GM18861 (cell line): Measurements from ENCODE around the gene ZFHX3.
A peak's percentile ranks its signal among the peaks of the same experiment; 100 is the strongest.

Source experiments
- ATAC-seq: cut with Tn5 transposase; IDR thresholded peaks from one replicate; pipeline ENCODE4 v1.9.1; 2021; ENCODE audit not compliant: unreplicated experiment

ZFHX3 gene

GRCh38 chr16:72936408-72936807 lies 111.5 kb downstream of the ZFHX3 start:
- no peak for ATAC-seq

DNA sequence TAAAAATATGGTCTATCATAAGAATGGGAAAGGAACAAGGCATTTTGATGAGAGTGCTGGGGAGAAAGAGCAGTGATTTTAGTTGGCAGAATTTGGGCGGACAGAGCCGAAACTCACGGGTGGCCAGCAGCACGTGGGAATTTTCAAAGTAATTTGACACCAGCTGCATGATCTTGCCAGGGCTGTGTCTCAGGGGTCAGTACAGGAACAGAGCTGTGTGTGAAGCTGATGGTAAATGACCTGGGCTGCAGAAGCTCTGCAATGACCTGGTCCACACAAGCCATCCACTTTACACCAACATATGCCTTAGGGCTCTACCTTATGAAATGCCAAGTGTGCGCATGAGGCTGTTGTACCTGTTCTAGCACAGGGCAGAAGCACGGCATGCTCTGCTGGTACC lies 112.0 kb downstream of the ZFHX3 start:
- no peak for ATAC-seq

GRCh38 chr16:72934636-72935403 lies 113.1 kb downstream of the ZFHX3 start:
- no peak for ATAC-seq

DNA sequence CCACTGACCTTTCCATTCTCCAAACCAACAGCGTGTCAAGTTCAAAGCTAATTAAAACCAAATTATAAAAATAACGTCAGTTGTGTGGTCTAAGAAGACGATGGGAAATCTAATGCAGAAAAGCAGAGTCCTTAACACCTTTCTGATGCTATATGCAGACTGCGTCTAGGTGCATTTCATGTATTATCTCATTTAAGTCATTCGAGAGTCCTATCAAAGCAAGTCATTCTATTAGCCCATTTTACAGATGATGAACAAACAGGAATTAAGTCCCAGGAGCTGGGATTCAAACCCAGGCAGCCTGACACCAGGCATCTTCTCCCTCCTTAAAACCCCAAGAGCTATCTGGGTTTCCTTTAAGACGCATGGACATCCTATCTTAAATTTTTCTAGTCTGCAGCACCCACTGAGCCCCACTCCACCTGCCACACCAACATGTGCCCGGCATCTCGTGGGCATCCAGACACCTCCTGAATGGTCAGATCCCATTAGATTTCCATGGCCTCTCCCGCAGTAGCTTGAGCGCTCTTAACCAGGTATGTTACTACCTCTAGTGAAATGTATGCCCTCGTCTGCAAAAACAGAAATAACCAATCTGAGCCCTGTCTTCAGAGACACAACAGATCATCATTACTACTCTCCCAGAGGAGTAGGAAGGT lies 115.1 kb downstream of the ZFHX3 start:
- ATAC-seq, result no peak

DNA sequence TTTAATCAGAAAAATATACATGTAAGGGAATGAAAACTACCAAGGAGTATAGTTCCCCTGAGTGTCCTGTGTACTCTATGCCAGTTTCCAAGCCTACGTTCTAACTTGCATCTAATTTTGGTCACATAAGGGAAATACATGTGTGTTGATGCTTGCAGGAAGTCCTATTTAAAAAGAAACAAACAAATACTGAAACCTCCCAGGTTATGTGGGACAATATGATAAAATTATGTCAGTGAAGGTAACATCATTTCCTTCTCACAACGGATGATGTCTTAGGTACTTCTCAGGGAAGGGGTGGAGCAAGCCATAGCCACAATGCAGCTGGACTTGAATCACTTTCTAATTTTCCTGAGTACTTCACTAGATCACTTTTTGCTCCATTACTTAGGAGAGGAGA lies 115.9 kb downstream of the ZFHX3 start:
- ATAC-seq, result peak; percentile 47

DNA sequence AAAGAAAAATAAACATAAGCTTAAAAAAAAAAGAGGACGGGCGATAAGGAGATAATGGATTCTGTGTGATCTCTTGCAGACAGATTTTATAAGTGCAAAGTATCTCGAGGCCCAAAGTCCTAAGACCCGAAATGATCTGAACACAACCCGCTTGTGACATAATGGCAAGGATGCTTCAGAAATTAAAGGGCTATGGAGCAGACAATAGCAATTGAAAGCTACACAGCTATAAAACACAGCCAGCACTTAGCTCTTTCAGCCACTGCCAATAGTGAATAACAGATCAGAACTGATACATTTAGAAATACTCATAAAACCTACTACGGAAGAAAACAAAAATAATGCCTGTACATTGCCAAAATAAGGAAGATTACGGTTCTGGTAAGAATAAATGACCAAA lies 117.5 kb downstream of the ZFHX3 start:
- ATAC-seq, result no peak

GRCh38 chr16:72928090-72928981 lies 119.6 kb downstream of the ZFHX3 start:
- no peak for ATAC-seq

DNA sequence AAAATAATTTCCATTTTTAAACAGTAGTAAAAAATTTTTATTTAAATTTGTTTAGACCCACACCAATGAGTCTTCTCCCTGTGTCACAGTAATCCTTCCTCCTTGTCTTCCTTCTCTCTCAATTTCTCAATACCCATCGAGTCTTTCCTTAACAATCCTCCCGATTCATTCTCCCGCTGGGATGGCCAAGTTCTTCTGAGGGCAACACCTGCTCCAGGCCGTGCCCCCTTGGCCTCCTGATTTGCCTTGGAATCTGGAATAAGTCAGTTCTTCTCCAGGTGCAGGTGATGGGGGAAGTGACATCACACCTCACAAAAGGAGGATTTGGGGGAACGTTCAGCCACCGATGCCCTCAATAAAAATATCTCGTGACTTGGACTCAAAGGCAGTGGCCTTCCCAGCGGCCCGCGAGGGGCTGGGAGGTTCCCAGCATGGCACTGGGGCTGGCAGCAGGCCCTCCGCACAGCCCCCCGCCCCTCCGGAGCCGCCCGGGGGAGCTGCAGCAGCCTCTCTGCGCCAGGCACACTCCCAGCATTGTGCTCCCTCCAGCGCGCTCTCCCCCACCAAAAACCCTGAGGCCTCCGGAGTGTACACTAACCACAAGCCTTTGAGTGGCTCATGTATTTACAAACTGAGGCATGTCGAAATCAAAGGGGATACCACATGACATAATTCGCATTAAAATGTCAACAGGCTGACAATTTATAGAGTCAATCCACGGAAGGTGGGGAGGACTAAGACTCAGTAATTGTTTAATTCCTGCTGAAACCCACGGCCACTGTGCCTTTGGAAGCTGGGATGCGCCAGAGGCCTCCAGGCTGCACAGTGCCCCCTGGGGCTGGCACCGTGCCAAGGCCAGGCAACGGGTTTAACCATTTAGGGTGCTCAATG lies 120.5 kb downstream of the ZFHX3 start:
- no peak for ATAC-seq

GRCh38 chr16:72926177-72927070 lies 121.5 kb downstream of the ZFHX3 start:
- no peak for ATAC-seq

GRCh38 chr16:72925631-72925979 lies 122.3 kb downstream of the ZFHX3 start:
- no peak for ATAC-seq

- ATAC-seq, result no peak
These were observed 122.8 kb downstream of the ZFHX3 start for GRCh38 chr16:72924927-72925630.

- no peak for ATAC-seq
These were observed 123.4 kb downstream of the ZFHX3 start for GRCh38 chr16:72924537-72924926.

GRCh38 chr16:72923757-72924156 lies 124.2 kb downstream of the ZFHX3 start:
- ATAC-seq, result no peak

DNA sequence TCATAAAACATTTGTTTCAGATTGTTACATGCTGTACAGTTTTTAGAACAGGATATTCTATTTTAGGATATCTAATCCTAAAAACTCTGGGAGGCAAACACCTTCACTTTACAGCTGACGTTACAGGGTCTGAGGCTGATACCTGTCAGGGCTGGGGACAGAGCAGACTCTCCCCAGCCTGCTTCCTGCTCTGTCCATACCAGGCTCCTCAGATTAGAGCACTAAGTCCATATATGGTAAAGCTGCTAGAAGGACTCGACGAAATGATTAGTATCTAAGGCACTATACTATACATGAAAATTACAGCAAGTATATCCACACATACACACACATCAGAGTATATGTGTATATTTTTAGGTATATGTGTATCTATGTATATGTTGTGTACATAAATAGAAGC lies 125.2 kb downstream of the ZFHX3 start:
- ATAC-seq, result no peak

GRCh38 chr16:72921620-72922019 lies 126.3 kb downstream of the ZFHX3 start:
- ATAC-seq, result no peak

GRCh38 chr16:72921106-72921505 lies 126.8 kb downstream of the ZFHX3 start:
- ATAC-seq, result no peak

DNA sequence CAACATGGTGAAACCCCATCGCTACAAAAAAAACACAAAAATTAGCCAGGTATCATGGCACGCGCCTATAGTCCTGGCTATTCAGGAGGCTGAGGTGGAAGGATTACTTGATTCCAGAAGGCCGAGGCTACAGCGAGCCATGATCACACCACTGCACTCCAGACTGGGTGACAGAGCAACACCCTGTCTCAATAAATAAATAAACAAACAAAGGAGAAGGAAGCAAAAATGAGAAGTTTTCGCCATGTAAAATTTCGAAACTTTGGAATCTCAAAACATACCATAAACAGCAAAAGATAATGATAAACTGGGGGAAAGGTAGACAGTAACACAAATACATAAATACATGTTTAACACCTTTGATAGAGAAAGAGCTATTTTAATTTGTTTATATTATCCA lies 130.9 kb downstream of the ZFHX3 start:
- ATAC-seq, result no peak

DNA sequence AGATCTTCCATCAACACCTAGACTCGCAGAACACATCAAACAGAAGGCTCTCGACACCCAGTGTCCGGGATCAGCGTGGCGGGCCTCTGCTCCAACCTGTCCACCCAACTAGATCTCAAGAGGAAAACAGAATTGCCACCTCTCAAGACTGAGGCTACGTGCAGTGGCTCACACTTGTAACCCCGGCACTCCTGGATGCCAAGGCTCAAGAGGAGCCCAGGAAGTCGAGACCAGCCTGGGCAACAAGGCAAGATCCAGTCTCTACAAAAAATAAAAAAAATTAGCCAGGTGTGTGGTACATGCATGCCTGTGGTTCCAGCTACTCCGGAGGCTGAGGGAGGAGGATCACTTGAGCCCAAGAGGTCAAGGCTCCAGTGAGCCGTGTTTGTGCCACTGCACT lies 132.6 kb downstream of the ZFHX3 start:
- ATAC-seq, result no peak

- no peak for ATAC-seq
These were observed 134.4 kb downstream of the ZFHX3 start for GRCh38 chr16:72913551-72913950.
